ENCODE measurements around the gene DBET.
"Not testable (repeated sequence)": the region's sequence is repeated elsewhere in the genome, so short reads cannot be mapped to it uniquely, and the experiment has no call there.

The DBET gene

DNA sequence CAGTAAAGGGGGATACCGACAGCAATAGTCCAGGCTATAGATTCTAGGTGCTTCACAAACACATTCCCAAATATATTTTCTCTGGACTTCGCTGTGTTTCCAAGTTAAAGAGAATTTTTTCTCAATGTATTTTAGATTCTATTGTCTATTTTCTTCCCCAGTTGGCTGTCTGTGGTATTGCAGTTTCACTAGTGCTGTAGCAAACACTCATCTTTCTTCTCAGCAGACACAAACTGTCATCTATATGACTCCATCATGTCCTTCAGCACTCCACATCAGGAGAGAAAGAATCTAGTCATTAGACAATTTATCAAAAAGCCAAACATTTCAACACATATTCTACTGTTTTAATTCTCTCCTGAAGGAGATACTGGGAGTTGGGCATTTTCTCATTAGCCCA, at the start of gene DBET:
TSS of gene DBET (plus strand) at position 161 of the 400 bp plus-strand sequence.
- not testable (repeated sequence) for DNase-seq (ENCODE audit: low read depth in 2 of 2, low spot score in 1 of 2)

- no peak for DNase-seq (ENCODE audit: low read depth in 2 of 2, low spot score in 1 of 2)
These were observed 49.3 kb upstream of the DBET start for GRCh38 chr4:190014771-190015537.

DNA sequence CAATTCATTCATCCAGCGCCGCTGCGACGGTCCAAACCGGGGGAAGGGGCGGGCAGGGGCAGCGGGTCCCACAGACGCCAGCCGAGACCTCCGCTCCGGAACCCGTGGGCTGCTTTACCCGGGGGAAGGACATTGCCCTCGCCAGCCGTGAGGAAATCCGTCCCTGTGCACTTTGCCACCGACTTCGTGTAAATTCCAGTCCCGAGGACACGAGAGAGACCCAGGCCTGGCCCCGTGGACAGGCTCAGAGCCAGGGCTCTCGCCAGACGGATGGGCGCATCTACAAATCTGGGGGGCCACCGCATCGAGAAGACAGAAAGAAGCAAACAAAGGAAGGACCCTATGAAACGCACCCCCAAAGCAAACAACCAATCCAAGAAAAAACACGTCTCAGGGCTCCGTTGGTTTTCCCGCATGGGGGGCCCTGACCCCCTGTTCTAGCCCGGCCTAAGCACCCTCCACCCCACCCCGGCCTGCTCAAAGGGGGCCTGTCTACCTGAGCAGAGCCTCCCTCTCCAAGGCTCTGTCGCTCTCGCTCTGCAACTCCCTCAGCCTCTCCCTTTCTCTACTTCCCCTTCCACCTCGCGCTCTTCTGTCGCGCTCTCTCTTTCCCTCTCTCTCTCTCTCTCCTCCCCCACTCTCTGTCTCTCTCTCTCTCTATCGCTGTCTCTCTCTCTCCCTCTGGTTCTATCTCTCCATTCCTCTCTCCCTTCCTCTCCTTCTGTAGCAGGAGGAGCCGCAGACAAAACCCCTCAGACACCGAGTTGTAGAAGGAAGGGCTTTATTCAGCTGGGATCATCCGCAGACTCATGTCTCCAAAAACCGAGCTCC, 48.5 kb upstream of the DBET start:
- DNase-seq (ENCODE audit: low read depth in 2 of 2, low spot score in 1 of 2) = no peak

- DNase-seq (ENCODE audit: low read depth in 2 of 2, low spot score in 1 of 2) = no peak
These were observed 47.7 kb upstream of the DBET start for GRCh38 chr4:190016369-190017289.

DNA sequence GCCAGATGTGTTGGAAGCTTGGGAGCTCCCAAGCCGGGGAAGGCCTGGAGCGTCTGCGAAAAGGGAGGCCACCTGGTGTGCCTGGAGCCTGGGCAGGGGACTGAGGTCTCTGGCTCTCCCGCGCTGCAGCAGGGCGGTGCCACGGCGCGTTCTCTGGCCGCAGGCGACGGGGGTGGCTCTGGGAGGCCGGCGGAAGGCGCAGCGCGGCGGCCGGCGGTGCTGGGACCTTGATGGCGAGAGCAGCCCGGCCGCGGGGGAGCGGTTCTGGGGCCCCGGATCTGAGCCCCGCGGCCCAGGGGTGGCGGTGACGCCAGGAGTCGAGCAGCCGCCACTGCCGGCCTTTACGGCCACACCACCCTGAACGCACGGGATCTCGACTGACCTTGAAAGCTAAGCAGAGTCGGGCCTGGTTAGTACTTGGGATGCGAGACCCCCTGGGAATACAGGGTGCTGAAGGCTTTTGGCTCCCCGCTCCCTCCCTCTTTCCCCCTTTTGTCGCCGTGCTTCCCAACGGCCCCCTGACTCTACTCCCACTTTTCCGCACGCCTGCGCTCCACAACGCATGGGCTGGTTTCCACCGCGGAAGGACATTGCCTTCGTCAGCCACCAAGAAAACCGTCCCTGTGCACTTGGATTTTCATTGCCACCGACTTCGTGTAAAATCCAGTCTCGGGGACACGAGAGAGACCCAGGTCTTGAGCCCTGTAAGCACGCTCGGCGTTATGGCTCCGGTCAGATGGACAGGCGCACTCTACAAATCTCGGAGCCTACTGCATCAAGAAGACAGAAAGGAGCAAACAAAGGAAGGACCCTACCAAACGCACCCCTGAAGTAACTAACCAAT, 46.7 kb upstream of the DBET start:
- no peak for DNase-seq (ENCODE audit: low read depth in 2 of 2, low spot score in 1 of 2)

DNA sequence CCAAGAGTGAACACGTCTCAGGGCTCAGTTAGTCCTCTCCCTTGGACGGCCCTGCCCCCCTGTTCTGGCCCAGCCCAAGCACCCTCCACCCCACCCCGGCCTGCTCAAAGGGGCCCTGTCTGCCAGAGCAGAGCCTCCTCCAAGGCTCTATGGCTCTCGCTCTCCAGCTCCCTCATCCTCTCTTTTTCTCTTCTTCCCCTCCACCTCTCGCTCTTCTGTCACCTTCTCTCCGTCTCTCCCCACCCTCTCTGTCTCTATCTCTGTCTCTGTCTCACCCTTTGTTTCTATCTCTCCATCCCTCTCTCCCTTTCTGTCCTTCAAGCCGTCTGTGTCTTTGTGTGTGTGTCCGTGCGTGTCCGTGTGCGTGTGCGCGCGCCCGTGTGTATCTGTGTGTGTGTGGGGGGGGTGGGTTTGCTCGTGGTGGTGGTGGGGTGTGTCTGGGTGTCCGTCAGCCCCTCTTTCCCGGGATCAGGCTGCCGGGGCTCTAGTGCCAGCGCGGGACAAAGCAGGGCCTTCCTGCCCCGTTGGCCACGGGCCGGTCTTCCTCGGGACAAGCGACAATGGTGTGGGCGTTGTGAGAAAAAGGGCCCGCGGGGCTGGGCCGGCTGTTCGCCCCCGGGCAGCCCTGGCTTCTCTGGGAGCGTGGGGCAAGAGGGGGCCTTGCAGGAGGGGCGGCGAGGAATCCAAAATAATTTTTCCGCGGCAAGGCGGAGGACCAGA, 45.9 kb upstream of the DBET start:
- no peak for DNase-seq (ENCODE audit: low read depth in 2 of 2, low spot score in 1 of 2)

GRCh38 chr4:190019023-190019858, 45.1 kb upstream of the DBET start:
- no peak for DNase-seq (ENCODE audit: low read depth in 2 of 2, low spot score in 1 of 2)

- DNase-seq (ENCODE audit: low read depth in 2 of 2, low spot score in 1 of 2) = not testable (repeated sequence)
These were observed 44.3 kb upstream of the DBET start for GRCh38 chr4:190019859-190020463.

DNA sequence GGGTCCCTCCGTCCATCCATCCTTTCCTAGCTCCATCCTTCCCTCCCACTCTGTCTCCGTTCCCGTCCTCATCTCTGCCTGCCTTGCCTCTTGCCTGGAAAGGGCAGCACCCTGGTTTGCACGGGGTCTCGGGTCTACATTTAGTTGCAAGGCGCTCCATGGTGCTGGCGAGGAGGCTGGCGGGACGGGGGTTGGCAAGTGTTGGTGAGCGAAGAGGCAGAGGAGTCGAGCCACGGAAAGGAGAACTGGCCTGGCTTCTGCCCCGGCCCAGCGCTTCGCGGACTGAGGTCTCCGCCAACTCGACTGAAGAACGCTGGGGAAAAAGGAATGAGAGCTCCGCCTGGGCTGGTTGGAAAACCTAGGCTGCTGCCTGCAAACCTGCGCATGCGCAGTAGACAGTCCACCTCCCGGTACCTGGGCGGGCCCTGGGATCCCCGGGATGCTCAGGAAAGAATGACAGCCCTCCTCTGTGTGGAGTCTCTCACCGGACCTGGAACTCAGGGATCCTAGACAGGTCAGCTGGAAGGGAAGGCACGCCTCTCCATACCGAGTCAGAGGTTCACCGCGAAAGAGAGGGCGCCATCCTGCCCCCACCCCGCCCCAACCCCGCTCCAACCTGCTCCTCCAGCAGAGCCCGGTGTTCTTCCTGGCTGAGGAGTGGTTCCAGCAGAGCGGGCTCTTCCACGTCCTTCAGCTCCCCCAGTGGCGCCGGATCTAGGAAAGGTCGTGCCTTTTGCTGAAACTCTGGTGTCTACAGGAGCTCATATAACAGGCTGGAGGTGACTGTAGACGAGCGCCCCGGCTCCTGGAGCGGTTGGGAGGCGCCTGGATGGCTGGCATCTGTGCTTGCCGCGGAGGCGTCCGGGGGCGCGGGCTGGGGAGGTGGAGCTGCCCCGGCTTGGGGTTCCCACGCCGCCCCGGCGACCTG, 43.2 kb upstream of the DBET start:
- DNase-seq (ENCODE audit: low read depth in 2 of 2, low spot score in 1 of 2) = no peak

GRCh38 chr4:190021973-190022372, 42.3 kb upstream of the DBET start:
- not testable (repeated sequence) for DNase-seq (ENCODE audit: low read depth in 2 of 2, low spot score in 1 of 2)

GRCh38 chr4:190022614-190023281, 41.6 kb upstream of the DBET start:
- not testable (repeated sequence) for DNase-seq (ENCODE audit: low read depth in 2 of 2, low spot score in 1 of 2)

DNA sequence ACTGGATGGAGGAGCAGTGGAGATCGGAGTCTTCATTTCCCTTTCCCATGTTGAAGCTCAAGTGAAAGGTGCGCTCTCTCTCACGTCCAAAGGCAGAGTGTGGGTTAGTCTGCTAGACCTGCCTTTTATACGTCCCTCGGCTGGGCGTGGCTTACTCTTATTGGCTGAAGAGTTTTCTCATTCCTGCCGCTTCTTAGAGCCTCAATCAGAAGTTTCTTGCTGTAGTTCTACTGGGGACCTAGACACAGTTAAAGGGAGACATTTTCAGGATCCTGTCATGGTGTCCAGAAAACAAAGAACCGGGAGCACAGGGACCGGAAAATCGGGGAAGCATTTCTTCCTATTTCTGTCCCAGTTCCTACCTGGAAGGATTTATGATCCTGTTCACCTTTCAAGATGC, 37.1 kb upstream of the DBET start, which contains the start of gene FRG2:
TSS of gene FRG2 (minus strand) at position 101 of the 400 bp plus-strand sequence. CDS start at position 49, 52 bp downstream.
- not testable (repeated sequence) for DNase-seq (ENCODE audit: low read depth in 2 of 2, low spot score in 1 of 2)

DNA sequence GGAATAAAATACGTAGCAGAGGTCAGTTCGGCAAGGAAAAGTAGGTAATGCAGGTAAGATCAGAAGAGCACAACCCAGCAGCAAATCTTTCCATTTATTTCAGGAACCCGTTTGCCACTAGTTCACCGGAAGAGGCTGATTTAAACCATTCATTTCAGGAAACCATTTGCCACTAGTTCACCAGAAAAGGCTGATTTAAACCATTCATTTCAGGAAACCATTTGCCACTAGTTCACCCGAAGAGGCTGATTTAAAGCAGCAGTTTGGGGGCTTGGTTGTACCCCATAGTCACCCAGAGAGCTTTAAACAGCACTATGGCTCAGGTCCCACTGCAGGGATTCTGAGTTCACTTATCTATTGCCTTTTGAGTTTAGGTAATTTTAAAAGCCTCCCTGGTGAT, 33.0 kb upstream of the DBET start:
- DNase-seq (ENCODE audit: low read depth in 2 of 2, low spot score in 1 of 2) = not testable (repeated sequence)

GRCh38 chr4:190037704-190038388, 26.5 kb upstream of the DBET start:
- not testable (repeated sequence) for DNase-seq (ENCODE audit: low read depth in 2 of 2, low spot score in 1 of 2)

DNA sequence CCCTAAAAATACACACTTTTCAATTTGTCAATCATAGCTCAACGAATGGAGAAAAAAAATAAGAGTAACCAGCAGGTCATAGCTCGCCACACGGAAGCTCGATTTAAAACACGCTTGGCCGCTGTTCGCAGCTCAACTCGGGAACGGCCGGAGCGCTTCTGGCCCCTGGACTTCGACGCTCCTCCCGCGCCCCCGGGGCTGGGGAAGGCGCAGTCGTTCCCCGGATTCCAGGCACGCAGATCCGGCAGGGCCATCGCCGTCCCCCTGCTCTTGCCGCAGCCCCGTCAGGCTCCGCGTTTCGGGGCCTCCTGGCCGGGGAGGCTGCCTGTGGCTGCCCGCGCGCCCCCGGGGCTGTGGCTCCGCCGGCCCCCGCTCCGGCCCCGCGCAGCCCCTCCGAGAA, 23.4 kb upstream of the DBET start:
- DNase-seq (ENCODE audit: low read depth in 2 of 2, low spot score in 1 of 2) = not testable (repeated sequence)

GRCh38 chr4:190047627-190048026, 16.7 kb upstream of the DBET start:
- DNase-seq (ENCODE audit: low read depth in 2 of 2, low spot score in 1 of 2) = not testable (repeated sequence)

All from stimulated activated CD8-positive, alpha-beta memory T cell treated with anti-CD3 and anti-CD28 coated beads, Interleukin-4, amount 100 ng/mL, for 1 hour (primary cell).